DMS79 treated with DMSO at 0.1 percent for 48 hours (cell line): ENCODE data around the gene ADGRD1.

Experiments used
- DNase-seq: peaks from one replicate; lab custom pipeline; 2025; lab: John Stamatoyannopoulos, UW

ADGRD1 gene

DNA sequence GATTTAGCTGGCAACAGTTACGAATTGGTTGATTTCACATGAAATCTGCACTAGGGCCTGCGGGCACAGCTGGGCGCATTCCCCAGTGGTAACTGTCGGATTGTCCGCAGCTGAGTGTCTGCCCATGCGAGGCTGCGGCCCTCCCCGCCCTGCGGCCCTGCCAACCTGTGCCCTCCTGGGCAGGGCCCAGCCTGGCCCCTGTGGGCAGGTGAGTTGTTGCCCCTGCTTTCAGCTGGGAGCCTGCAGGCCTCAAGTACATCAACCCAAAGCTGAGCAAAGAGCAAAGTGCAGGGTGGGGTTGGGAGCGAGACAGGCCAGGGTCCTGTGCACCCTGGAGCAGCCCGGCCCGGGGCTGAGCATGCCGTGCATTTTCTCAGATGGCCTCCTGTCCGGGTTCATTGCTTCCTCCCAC, 89.1 kb downstream of the ADGRD1 start:
- no peak for DNase-seq

DNA sequence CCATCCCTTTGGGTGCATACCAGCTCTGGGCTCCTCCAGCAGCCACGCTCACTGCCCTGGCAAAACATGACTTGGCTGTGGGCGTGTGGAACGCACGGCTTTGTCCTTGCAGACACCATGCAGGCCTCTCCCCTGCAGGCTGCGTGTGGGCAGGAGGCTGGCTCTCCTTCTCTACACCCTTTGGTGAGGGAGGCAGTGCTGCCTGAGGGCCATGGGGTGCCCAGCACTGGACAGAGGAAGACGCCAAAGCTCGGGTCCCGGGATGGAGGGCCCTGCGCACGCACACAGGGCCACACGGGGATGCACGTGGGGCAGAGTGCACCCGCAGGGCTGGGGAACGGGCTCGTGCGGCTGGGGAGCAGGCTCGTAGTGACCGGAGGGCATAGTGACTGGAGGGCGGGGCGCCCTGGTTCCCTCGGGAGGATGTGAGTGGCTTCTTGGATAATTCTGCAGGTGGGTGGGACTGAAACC, 89.7 kb downstream of the ADGRD1 start:
- DNase-seq = no peak

DNA sequence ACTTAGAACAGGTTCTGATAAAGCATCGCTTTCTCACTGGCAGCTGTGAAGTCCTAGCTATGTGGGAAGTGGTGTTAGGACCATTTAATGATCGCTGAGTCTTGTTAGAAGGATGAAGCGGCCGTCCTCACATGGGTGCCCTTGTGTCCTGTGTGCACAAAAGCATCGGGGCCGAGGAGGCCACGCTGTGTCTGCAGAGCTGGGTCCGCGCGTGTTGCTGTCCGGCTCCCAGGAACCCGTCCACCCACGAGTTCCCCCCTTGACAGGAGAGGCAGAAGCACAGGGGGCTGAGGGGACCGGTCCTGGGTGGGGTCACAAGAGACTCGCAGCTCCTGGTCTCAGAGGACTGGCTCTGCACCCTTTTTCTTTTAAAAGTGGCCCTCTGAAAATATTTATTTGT, 90.4 kb downstream of the ADGRD1 start:
- no peak for DNase-seq

- no peak for DNase-seq
Measured at GRCh38 chr12:131044760-131045381, 91.2 kb downstream of the ADGRD1 start.

GRCh38 chr12:131045705-131046460, 92.2 kb downstream of the ADGRD1 start:
- no peak for DNase-seq

DNA sequence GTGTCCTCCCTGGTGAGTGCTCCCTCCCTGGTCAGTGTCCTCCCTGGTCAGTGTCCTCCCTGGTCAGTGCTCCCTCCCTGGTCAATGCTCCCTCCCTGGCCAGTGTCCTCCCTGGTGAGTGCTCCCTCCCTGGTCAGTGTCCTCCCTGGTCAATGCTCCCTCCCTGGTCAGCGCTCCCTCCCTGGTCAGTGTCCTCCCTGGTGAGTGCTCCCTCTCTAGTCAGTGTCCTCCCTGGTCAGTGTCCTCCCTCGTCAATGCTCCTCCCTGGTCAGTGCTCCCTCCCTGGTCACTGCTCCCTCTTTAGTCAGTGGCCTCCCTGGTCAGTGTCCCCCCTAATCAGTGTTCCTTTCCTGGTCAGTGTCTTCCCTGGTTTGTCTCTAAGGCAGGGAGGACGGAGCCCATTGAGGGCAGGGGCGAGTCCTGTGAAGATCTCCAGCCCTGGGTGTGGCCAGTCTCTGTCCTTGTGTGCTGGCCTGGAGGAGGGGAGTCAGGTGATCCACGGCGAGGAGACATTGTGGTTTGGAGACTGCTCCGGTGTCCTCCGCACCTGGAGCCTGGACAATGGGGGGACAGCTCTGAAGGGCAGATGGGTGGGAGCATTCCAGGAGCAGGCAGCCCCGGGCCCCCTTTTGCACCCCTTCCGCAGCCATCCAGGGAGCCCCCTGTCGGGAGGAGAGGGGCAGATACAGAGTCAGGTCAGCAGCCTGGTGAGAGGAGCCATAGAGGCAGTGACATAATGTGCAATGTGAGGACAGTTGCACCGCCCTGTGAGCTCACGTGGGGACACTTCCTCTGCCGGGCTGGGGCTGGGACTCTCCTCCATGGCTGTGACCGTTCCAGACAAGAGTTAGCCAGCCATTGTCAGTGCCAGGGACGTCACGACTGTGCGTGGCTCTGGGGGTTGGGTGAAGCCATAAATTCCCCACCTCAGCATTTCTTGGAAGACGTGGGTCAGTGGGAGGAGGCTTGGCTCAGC, 93.4 kb downstream of the ADGRD1 start:
- no peak for DNase-seq

GRCh38 chr12:131047789-131048610, 94.3 kb downstream of the ADGRD1 start:
- DNase-seq = no peak

GRCh38 chr12:131048611-131048990, 94.9 kb downstream of the ADGRD1 start:
- DNase-seq = no peak

DNA sequence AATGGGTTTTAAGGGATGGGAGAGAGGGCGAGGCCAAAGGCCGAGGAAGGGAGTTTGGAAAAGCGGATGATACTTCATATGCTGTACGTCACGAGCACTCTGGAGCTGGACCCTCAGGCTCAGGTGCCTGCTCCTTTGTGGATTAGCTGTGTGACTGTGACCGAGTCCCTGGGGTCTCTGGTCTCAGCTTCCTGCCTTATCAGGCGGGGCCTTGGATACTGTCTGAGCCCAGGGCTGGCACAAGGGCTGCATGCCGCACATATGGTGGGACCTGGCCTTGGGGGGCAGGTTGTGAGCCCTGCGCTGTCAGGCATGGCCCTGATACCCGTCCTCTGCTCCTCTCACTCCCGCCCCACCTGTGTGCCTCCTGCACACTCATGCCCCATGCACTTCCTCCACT, 95.3 kb downstream of the ADGRD1 start:
- no peak for DNase-seq

DNA sequence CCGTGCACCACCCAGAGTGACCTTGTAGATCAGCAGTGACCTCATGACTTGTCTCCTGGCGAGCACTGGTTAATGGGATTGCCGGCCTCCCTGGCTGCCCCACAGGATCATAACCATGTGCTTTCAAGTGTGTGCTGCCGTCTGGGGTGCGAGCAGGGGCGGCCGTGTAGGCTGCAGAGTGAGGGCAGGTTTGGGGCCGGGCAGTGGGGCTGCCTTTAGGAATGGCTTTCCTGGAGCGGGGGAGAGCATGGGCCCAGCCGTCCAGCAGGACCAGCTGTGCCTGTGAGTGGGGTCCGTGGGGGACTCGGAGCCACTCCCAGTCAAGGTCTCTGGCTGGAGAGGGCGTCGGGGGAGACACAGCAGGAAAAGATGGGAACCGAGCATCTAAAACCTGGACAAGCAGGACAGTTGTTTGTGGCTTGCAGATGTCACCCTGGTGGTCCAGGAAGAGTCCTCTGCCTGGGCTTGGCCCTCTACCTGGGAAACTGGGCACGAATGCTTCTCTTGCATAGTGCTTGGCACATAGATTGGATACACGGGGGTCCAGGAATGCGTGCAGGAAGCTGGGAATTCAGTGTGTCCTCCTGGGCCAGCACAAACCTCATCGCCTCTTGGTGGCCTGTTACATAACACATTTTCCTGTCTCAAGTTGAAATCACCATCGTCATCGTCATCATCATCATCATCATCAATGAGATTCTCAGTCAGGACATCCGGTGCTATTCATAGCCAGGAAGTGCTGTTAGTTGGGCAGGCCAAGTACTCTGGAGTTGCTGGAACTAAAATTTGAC, 96.0 kb downstream of the ADGRD1 start:
- no peak for DNase-seq

GRCh38 chr12:131050463-131051154, 96.9 kb downstream of the ADGRD1 start:
- no peak for DNase-seq

DNA sequence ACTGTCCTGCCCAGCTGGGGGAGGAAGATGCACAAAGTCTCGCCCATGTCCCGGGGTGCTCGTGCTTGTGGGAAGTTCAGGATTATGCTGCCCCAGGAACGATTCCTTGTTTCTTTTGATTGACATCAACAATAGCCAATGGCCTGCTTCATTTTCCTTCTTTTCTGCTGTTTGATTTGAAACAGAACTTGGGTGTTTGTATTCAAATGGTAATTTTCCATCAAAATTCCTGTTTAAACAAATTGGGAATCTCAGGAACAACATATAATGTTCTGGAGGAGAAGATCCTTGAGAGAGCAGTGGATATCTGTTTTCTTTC, 97.4 kb downstream of the ADGRD1 start:
- DNase-seq = no peak

GRCh38 chr12:131052063-131052781, 98.5 kb downstream of the ADGRD1 start:
- DNase-seq = no peak

GRCh38 chr12:131052929-131053328, 99.2 kb downstream of the ADGRD1 start:
- no peak for DNase-seq

DNA sequence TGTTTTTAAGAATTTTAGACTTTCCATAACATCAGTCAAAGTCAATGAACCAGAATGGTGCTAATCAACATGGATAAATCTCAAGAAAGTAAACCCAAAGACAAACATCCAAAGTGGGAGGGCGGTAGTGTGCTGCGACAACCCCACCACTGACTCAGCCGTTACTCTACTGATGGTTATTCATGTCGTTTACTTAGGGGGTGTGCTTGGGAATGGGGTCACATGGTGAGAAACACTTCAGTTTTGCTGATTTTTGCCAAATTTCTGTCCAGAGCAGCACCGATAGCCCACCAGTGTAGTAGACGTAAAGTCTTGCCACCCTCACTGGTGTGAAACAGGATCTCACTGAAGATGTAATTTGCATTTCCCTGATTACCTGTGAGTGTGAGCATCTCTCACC, 99.9 kb downstream of the ADGRD1 start:
- no peak for DNase-seq

DNA sequence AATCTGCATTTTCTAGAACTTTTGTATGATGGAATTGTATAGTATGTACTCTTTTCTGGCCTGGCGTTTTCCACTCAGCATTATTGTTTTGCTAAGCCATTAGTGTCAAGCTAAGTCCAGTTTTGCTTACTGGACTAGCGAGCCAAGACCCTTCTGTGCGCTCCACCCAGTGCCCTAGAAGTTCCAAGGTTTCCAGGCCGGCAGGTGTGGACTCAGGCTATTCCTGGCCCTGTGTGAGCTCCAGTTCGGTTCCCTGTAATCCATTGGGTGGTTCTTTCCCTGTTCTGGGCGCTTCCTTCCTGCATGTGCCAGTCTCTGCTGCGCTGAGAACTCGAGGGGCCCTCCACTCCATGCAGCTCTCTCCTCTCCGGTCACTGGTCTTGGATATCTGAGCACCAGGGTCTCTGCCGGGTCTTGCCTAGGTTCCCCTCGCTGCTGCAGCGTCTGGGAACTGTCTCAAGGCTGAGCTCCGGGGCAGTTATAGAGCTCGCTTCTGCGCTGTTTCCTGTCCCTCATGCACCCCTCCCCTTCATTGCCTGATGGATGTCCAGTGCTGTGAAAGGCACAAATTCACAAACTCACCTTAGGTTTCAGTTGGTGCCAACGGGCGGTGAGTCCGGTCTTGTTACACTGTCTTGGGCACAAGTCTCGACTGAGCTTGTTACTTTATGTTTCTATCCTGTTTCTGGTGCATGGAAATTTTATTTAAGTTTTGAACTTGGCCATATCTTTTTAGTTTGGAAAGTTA, 100.8 kb downstream of the ADGRD1 start:
- DNase-seq = no peak

GRCh38 chr12:131055093-131055465, 101.4 kb downstream of the ADGRD1 start:
- DNase-seq = no peak

GRCh38 chr12:131055596-131056233, 102.0 kb downstream of the ADGRD1 start:
- no peak for DNase-seq

- no peak for DNase-seq
Measured at GRCh38 chr12:131056626-131057025, 102.9 kb downstream of the ADGRD1 start.
